K562 (cell line): ENCODE results near the gene DARS2. TPM values are rescaled to one million over a fixed set of nuclear protein-coding genes. Genes with fewer than 3 reads are reported as not detected.
A peak's percentile ranks its signal among the peaks of the same experiment; 100 is the strongest.

Source experiments
- AFF4 ChIP-seq: sonication (generic); formaldehyde crosslinking; IDR thresholded peaks from 2 replicates; pipeline ENCODE4 v1.8.0; 2023; ENCODE audit warnings: mild to moderate bottlenecking, missing genetic modification reagents
- BCL6 ChIP-seq: fragments of 250-450 bp; sonication (Bioruptor Pico); IDR thresholded peaks from 2 replicates; pipeline ENCODE4 v1.4.0; 2020
- C11orf30 ChIP-seq: fragments of 450-650 bp; IDR thresholded peaks from 2 replicates; pipeline ENCODE4 v1.6.1; 2016; ENCODE audit warnings: low read depth, mild to moderate bottlenecking
- CCAR2 ChIP-seq: fragments of 200-400 bp; formaldehyde crosslinking; IDR thresholded peaks from 2 replicates; pipeline ENCODE4 v1.6.1; 2017; ENCODE audit warnings: mild to moderate bottlenecking, low read depth, low read length
- CHD1 ChIP-seq: fragments of 200-600 bp; sonication (generic); IDR thresholded peaks from one replicate; pipeline ENCODE4 v1.6.1; 2012; ENCODE audit warnings: mild to moderate bottlenecking, moderate library complexity, low read length, inconsistent platforms
- GTF2B ChIP-seq: IDR thresholded peaks from 2 replicates; pipeline ENCODE4 v1.6.1; 2011; ENCODE audit not compliant: insufficient read length; ENCODE audit errors: extremely low read depth
- HMGN3 ChIP-seq: IDR thresholded peaks from 2 replicates; pipeline ENCODE4 v1.6.1; 2011; ENCODE audit warnings: borderline replicate concordance, low read depth, mild to moderate bottlenecking, mixed read lengths, low read length; ENCODE audit not compliant: insufficient read length; ENCODE audit errors: extremely low read depth
- MAFK ChIP-seq: IDR thresholded peaks from 2 replicates; pipeline ENCODE4 v1.6.1; 2011; ENCODE audit warnings: low read length, improper control_type of control experiment
- MCM5 ChIP-seq: fragments of 450-650 bp; IDR thresholded peaks from 2 replicates; pipeline ENCODE4 v1.6.1; 2016; ENCODE audit warnings: low read depth
- MXI1 ChIP-seq: IDR thresholded peaks from 2 replicates; pipeline ENCODE4 v1.6.1; 2011; ENCODE audit warnings: low read depth, mild to moderate bottlenecking, improper control_type of control experiment, low read length
- SAP30 ChIP-seq: fragments of 200-600 bp; sonication (generic); IDR thresholded peaks from 2 replicates; pipeline ENCODE4 v1.6.1; 2012; ENCODE audit warnings: borderline replicate concordance, low read depth, mild to moderate bottlenecking, moderate library complexity, low read length, control low read depth, inconsistent platforms; ENCODE audit not compliant: insufficient read depth, poor library complexity, severe bottlenecking
- SIRT6 ChIP-seq: IDR thresholded peaks from one replicate; pipeline ENCODE4 v1.6.1; 2012; ENCODE audit warnings: low read depth, mild to moderate bottlenecking, control low read depth, inconsistent platforms, low read length, moderate library complexity
- WHSC1 ChIP-seq: IDR thresholded peaks from one replicate; pipeline ENCODE4 v1.6.1; 2012; ENCODE audit warnings: low read length, control low read depth, inconsistent platforms
- ZNF57 ChIP-seq: fragments of 450-650 bp; formaldehyde crosslinking; IDR thresholded peaks from 2 replicates; pipeline ENCODE4 v1.4.0; 2020; ENCODE audit warnings: mild to moderate bottlenecking, moderate library complexity
- polyA plus RNA-seq, 8 experiments: library from polyadenylated mRNA; depleted of rRNA in 4 of 8; stranded (reverse) in 5 of 8; unstranded in 3 of 8; fragments of >200 nt; fragmentation: Nextera tagmentation in 2 of 8; fragmentation: Illumina TruSeq in 1 of 8; extraction: Ambion mirVana in 2 of 8; extraction: Trizol in 1 of 8; gene quantifications; 2 replicates each; pipeline versions ENCODE4 v1.2.1 to v1.2.3, GENCODE V29; 2011 to 2014; ENCODE audit warnings: inconsistent platforms in 1 of 8, missing spikeins in 1 of 8
- total RNA-seq, 7 experiments: library from RNA; depleted of rRNA in 6 of 7; stranded (reverse); fragments of >200 nt in 6 of 7; fragmentation: Illumina TruSeq in 2 of 7; extraction: Trizol in 2 of 7; gene quantifications; 2 replicates each; pipeline versions ENCODE4 v1.2.1 to v1.2.3, GENCODE V29; 2011 to 2021; ENCODE audit warnings: low replicate concordance in 1 of 7
- TF ChIP-seq, protein P1 (sequence below): IDR thresholded peaks from 2 replicates; pipeline ENCODE4 v1.6.1; 2014; ENCODE audit warnings: antibody characterized with exemption
- TF ChIP-seq, protein P2 (sequence below): sonication (generic); formaldehyde crosslinking; IDR thresholded peaks from 2 replicates; pipeline ENCODE4 v1.8.0; 2022; ENCODE audit warnings: mild to moderate bottlenecking, low read depth, missing genetic modification reagents
- TF ChIP-seq, protein P3 (sequence below): fragments of 450-650 bp; IDR thresholded peaks from 2 replicates; pipeline ENCODE4 v1.6.1; 2016; ENCODE audit warnings: borderline replicate concordance

DARS2 gene
- total and polyA plus RNA-seq, 9 of the 15 experiments (the other 6 are each of a cell fraction or from before 2014, with no cell fraction given): 36.4 to 96.7 (median 68.6) TPM

GRCh38 chr1:173868266-173869020 lies 44.0 kb downstream of the DARS2 start, which contains the start of gene ZBTB37 (continued):
- TF ChIP-seq AFF4: peak; percentile 18; the same call in 1 of the 2 replicates
- TF ChIP-seq MAFK: no peak
- no peak for TF ChIP-seq MCM5
- TF ChIP-seq SIRT6: no peak
- no peak for TF ChIP-seq ZNF57 (CRISPR knock-in tag)
- peak; percentile 14; the same call in 1 of the 2 replicates for TF ChIP-seq MXI1
- TF ChIP-seq, protein P1, sequence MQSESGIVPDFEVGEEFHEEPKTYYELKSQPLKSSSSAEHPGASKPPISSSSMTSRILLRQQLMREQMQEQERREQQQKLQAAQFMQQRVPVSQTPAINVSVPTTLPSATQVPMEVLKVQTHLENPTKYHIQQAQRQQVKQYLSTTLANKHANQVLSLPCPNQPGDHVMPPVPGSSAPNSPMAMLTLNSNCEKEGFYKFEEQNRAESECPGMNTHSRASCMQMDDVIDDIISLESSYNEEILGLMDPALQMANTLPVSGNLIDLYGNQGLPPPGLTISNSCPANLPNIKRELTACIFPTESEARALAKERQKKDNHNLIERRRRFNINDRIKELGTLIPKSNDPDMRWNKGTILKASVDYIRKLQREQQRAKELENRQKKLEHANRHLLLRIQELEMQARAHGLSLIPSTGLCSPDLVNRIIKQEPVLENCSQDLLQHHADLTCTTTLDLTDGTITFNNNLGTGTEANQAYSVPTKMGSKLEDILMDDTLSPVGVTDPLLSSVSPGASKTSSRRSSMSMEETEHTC: no peak
- no peak for TF ChIP-seq CCAR2
- peak; percentile 98 for TF ChIP-seq HMGN3
- TF ChIP-seq, protein P2, sequence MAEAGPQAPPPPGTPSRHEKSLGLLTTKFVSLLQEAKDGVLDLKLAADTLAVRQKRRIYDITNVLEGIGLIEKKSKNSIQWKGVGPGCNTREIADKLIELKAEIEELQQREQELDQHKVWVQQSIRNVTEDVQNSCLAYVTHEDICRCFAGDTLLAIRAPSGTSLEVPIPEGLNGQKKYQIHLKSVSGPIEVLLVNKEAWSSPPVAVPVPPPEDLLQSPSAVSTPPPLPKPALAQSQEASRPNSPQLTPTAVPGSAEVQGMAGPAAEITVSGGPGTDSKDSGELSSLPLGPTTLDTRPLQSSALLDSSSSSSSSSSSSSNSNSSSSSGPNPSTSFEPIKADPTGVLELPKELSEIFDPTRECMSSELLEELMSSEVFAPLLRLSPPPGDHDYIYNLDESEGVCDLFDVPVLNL (CRISPR knock-in tag): no peak
- TF ChIP-seq WHSC1: no peak
- TF ChIP-seq SAP30: peak; percentile 70
- no peak for TF ChIP-seq GTF2B
- TF ChIP-seq CHD1: no peak
- peak; percentile 41 for TF ChIP-seq C11orf30
- TF ChIP-seq BCL6 (CRISPR knock-in tag): no peak
- TF ChIP-seq, protein P3, sequence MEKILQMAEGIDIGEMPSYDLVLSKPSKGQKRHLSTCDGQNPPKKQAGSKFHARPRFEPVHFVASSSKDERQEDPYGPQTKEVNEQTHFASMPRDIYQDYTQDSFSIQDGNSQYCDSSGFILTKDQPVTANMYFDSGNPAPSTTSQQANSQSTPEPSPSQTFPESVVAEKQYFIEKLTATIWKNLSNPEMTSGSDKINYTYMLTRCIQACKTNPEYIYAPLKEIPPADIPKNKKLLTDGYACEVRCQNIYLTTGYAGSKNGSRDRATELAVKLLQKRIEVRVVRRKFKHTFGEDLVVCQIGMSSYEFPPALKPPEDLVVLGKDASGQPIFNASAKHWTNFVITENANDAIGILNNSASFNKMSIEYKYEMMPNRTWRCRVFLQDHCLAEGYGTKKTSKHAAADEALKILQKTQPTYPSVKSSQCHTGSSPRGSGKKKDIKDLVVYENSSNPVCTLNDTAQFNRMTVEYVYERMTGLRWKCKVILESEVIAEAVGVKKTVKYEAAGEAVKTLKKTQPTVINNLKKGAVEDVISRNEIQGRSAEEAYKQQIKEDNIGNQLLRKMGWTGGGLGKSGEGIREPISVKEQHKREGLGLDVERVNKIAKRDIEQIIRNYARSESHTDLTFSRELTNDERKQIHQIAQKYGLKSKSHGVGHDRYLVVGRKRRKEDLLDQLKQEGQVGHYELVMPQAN: peak; percentile 91
